CD4-positive, alpha-beta memory T cell (primary cell): ENCODE data around the gene MRPL38. TPM values are rescaled to one million over a fixed set of nuclear protein-coding genes. Genes with fewer than 3 reads are reported as not detected.
"Not testable (repeated sequence)": the region's sequence is repeated elsewhere in the genome, so short reads cannot be mapped to it uniquely, and the experiment has no call there.

Experiments
- CTCF ChIA-PET: fragments of 350-600 bp; sonication (Branson Sonifier 250); formaldehyde crosslinking; loops from one replicate; lab custom pipeline; 2021; ENCODE audit warnings: inconsistent platforms; ENCODE audit not compliant: partially characterized antibody; lab: Charles Lee
- POLR2A ChIA-PET: fragments of 350-600 bp; sonication (Branson Sonifier 250); formaldehyde crosslinking; loops from one replicate; lab custom pipeline; 2021; ENCODE audit not compliant: partially characterized antibody; lab: Charles Lee
- DNase-seq, 5 donors: peaks; one replicate each; pipeline versions ENCODE4 v3.0.0 to v3.0.0-alpha.2; 2020 to 2022; ENCODE audit warnings: mixed read lengths in 1 of 5
- H3K27ac ChIP-seq: one replicate; pipeline ENCODE4 v1.7.0; 2013; ENCODE audit warnings: low read depth, low read length
- H3K27me3 ChIP-seq: 2 replicates; pipeline ENCODE4 v1.7.0; 2013; ENCODE audit warnings: mild to moderate bottlenecking, low read length, moderate library complexity; ENCODE audit not compliant: insufficient read depth
- H3K36me3 ChIP-seq: 2 replicates; pipeline ENCODE4 v1.7.0; 2013; ENCODE audit warnings: mild to moderate bottlenecking, low read length, moderate library complexity; ENCODE audit not compliant: insufficient read depth
- H3K4me1 ChIP-seq: 2 replicates; pipeline ENCODE4 v1.7.0; 2013; ENCODE audit warnings: mild to moderate bottlenecking, low read length, moderate library complexity; ENCODE audit not compliant: insufficient read depth
- H3K4me3 ChIP-seq, 2 donors: one replicate each; pipeline ENCODE4 v1.7.0; 2013; ENCODE audit warnings: low read length in 2 of 2, mild to moderate bottlenecking in 1 of 2
- H3K9me3 ChIP-seq, 2 donors: one replicate each; pipeline ENCODE4 v1.7.0; 2013; ENCODE audit warnings: low read length in 2 of 2, control low read depth in 1 of 2; ENCODE audit not compliant: control insufficient read depth in 1 of 2
- H3K27ac Mint-ChIP-seq, 7 donors: one replicate each; pipeline ENCODE4 v1.8.0; 2020 to 2021; ENCODE audit warnings: mixed read lengths in 7 of 7, mild to moderate bottlenecking in 6 of 7, inconsistent platforms in 3 of 7, moderate library complexity in 3 of 7
- H3K27me3 Mint-ChIP-seq, 2 donors: one replicate each; pipeline ENCODE4 v1.8.0; 2020 to 2021; ENCODE audit warnings: mixed read lengths in 2 of 2
- H3K36me3 Mint-ChIP-seq, 2 donors: one replicate each; pipeline ENCODE4 v1.8.0; 2020 to 2021; ENCODE audit warnings: mixed read lengths in 2 of 2, inconsistent platforms in 1 of 2, mild to moderate bottlenecking in 1 of 2
- H3K4me1 Mint-ChIP-seq, 4 donors: one replicate each; pipeline ENCODE4 v1.8.0; 2020 to 2021; ENCODE audit warnings: mixed read lengths in 4 of 4, mild to moderate bottlenecking in 1 of 4
- H3K4me3 Mint-ChIP-seq, 8 donors: one replicate each; pipeline ENCODE4 v1.8.0; 2020 to 2021; ENCODE audit warnings: mixed read lengths in 8 of 8, mild to moderate bottlenecking in 7 of 8, moderate library complexity in 6 of 8, inconsistent platforms in 3 of 8
- H3K9me3 Mint-ChIP-seq, 8 donors: one replicate each; pipeline ENCODE4 v1.8.0; 2020 to 2021; ENCODE audit warnings: mixed read lengths in 8 of 8, mild to moderate bottlenecking in 5 of 8, inconsistent platforms in 3 of 8, moderate library complexity in 1 of 8
- intact Hi-C: fragments of 100-400 bp; cut with micrococcal nuclease; formaldehyde crosslinking; loops from one replicate; pipeline ENCODE4 v1.15.1; 2023
- polyA plus RNA-seq, 2 donors: library from polyadenylated mRNA; unstranded; fragments of 300-500 nt; fragmentation: Illumina TruSeq; gene quantifications; one replicate each; pipeline ENCODE4 v1.2.3, GENCODE V29; 2021
- total RNA-seq, 2 experiments: library from RNA; stranded (reverse); gene quantifications; one replicate each; pipeline ENCODE4 v1.2.3, GENCODE V29; 2021

MRPL38 gene
- total and polyA plus RNA-seq, 4 experiments from 2014 or later: 59.1 to 142 (median 108) TPM

DNA sequence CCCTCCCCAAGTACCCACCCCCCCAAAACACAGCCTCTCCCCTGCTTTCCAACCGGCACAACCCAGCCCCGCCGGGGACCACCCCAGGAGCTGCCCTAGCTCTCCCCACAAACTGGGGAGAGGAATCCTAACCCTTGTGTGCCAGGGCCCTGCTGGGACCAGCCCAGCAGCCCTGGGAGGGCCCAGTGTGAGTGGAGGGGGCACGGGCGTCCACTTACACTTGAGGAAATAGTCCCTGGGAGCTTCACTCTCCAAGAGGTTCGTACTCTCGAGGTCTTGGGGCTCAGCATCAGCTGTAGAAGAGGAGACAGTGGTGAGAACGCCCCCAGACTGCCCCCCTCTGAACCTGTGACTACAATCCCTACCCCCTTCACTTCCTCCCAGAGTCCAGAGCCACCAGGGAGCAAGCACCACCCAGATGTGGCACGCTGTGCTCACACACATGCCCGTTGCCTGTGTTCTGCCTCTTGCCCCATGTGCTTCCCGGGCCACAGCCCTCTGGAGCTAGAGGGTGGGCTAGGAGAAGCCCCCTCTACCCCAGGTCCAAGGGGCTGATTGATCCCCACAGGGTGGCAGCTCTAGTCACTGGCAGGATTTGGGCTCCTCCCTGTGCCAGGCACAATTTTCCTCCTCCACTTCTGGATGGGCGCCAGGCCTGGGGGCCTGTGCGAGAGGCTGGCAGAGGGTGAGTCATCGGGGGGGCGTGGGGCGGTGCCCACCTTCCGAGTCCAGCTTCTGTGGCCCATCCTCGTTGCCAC is 29.3 kb downstream of the MRPL38 start:
- H3K9me3 Mint-ChIP-seq: no peaks in the 10 kb centered on the region
- no peak for DNase-seq
- H3K27me3 ChIP-seq: no peaks in the 10 kb centered on the region
- H3K36me3 ChIP-seq: no peaks in the 10 kb centered on the region
- no peaks in the 10 kb centered on the region for H3K27me3 Mint-ChIP-seq
- peaks cover 30 to 59% (median 44%) of the 10 kb centered on the region in 4 donors for H3K4me1 Mint-ChIP-seq
- intact Hi-C loops: no loop called here
- peak overlapping the region in 1 of 2 donors; percentile 61 for H3K4me3 ChIP-seq
- peaks cover 0 to 8% of the 10 kb centered on the region in 2 donors for H3K36me3 Mint-ChIP-seq
- H3K27ac Mint-ChIP-seq: peak overlapping the region; percentile 87 to 97 (median 93)
- H3K27ac ChIP-seq: peak overlapping the region; percentile 56
- peak overlapping the region; percentile 89 to 95 (median 91) for H3K4me3 Mint-ChIP-seq
- H3K9me3 ChIP-seq: no peaks in the 10 kb centered on the region
- peaks cover 57% of the 10 kb centered on the region for H3K4me1 ChIP-seq
- ChIA-PET POLR2A (interaction anchor here (0.5 to 16.3 kb wide), 19 partner anchors 8 to 860 kb away, joined by 3 to 563 read pairs (median 4); partner anchors contain the start of genes ACOX1, MRPL38, TEN1 and TRIM65), CTCF (interaction anchor here (0.6 to 14.1 kb wide), 12 partner anchors 8 to 552 kb away, joined by 3 to 266 read pairs (median 5); partner anchors contain the start of genes TRIM65, UNC13D, UNK and WBP2)

DNA sequence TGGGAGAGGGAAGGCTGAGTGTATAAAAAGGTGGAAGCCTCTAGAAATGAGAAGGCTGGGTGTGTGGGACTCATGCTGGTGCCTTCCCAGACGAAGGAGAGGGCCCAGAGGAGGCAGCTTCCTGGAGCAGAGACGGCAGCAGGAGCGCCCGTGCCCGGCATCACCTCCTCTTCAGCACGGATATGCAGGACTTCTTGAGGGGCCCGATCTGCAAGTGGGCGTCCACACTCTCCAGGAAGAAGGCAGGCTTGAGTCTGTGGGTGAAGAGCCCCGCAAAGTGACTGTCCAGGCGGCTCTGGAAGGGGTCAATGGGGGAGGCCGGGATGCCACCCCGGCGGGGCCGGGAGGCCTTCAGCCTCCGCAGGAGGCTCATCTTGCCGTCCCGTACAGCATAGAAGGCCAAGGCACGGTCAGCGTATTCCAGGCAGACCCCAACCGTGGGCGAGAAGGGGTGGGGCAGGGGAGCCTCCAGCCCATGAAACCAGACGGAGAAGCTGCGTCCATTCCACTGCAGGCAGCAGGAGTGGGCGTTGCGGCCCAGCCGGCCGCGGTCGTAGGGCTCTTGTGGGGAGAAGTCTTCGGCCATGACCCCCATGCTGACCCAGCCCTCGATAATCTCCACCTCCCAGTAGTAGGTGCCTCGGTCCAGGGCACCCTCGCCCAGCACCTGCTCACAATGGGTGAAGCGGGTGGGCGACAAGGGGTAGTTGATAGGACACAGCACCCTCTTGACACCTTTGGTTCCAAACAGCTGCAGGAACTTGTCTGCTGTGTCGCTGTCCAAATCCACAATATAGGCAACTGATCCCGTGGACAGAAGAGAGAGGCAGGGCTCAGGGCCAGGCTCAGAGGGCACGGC is 30.1 kb downstream of the MRPL38 start:
- H3K36me3 ChIP-seq: no peaks in the 10 kb centered on the region
- no peaks in the 10 kb centered on the region for H3K27me3 ChIP-seq
- Mint-ChIP-seq H3K27ac (peak overlapping the region; percentile 35 to 95 (median 75)), H3K4me1 (peaks cover 30 to 59% (median 44%) of the 10 kb centered on the region in 4 donors), H3K36me3 (peaks cover 0 to 8% of the 10 kb centered on the region in 2 donors), H3K4me3 (peak overlapping the region in 4 of 8 donors; percentile 29 to 61 (median 44)), H3K27me3 (no peaks in the 10 kb centered on the region), H3K9me3 (no peaks in the 10 kb centered on the region)
- H3K27ac ChIP-seq: no peak overlapping the region
- intact Hi-C loops: no loop called here
- no peak overlapping the region for H3K4me3 ChIP-seq
- peaks cover 57% of the 10 kb centered on the region for H3K4me1 ChIP-seq
- no peaks in the 10 kb centered on the region for H3K9me3 ChIP-seq
- DNase-seq: no peak
- CTCF ChIA-PET: interaction anchor here (0.6 to 14.1 kb wide), 6 partner anchors 16 to 551 kb away, joined by 3 to 266 read pairs (median 9); partner anchors contain the start of genes TRIM65, UNK and WBP2
- POLR2A ChIA-PET: interaction anchor here (1.0 to 16.3 kb wide), 9 partner anchors 7 to 98 kb away, joined by 4 to 563 read pairs (median 19); partner anchors contain the start of genes MRPL38, TRIM65, UNC13D and UNK

GRCh38 chr17:75873587-75874322 is 30.9 kb downstream of the MRPL38 start:
- Mint-ChIP-seq H3K27ac (peak overlapping the region; percentile 57 to 99 (median 95)), H3K4me3 (peak overlapping the region in 3 of 8 donors; percentile 46 to 65 (median 61)), H3K36me3 (peaks cover 0 to 8% of the 10 kb centered on the region in 2 donors), H3K27me3 (no peaks in the 10 kb centered on the region), H3K4me1 (peaks cover 28 to 56% (median 42%) of the 10 kb centered on the region in 4 donors), H3K9me3 (no peaks in the 10 kb centered on the region)
- Histone ChIP-seq H3K4me1 (peaks cover 53% of the 10 kb centered on the region), H3K4me3 (no peak overlapping the region), H3K36me3 (no peaks in the 10 kb centered on the region), H3K27ac (no peak overlapping the region), H3K27me3 (no peaks in the 10 kb centered on the region), H3K9me3 (no peaks in the 10 kb centered on the region)
- ChIA-PET CTCF (interaction anchor here (1.2 to 14.1 kb wide), 2 partner anchors 15 to 25 kb away, joined by 4 to 266 read pairs; partner anchors contain the start of gene WBP2), POLR2A (interaction anchor here (0.9 to 16.3 kb wide), 6 partner anchors 20 to 480 kb away, joined by 4 to 563 read pairs (median 17); partner anchors contain the start of genes MRPL38, PRPSAP1, TRIM65 and UNC13D)
- intact Hi-C loops: no loop called here
- no peak for DNase-seq

- Histone ChIP-seq H3K27ac (peak overlapping the region; percentile 60), H3K9me3 (no peaks in the 10 kb centered on the region), H3K4me3 (peak overlapping the region in 1 of 2 donors; percentile 16), H3K27me3 (no peaks in the 10 kb centered on the region), H3K4me1 (peaks cover 50% of the 10 kb centered on the region), H3K36me3 (no peaks in the 10 kb centered on the region)
- Mint-ChIP-seq H3K4me3 (peak overlapping the region in 7 of 8 donors; percentile 48 to 78 (median 73)), H3K9me3 (no peaks in the 10 kb centered on the region), H3K27ac (peak overlapping the region; percentile 90 to 99 (median 97)), H3K4me1 (peaks cover 27 to 54% (median 40%) of the 10 kb centered on the region in 4 donors), H3K36me3 (peaks cover 0 to 8% of the 10 kb centered on the region in 2 donors), H3K27me3 (no peaks in the 10 kb centered on the region)
- intact Hi-C loops: no loop called here
- POLR2A ChIA-PET: interaction anchor here (0.9 to 16.3 kb wide), 11 partner anchors 11 to 481 kb away, joined by 3 to 563 read pairs (median 6); partner anchors contain the start of genes MRPL38, PRPSAP1, TRIM65 and UNC13D
- peak; percentile 71 to 82 (median 79) for DNase-seq
- CTCF ChIA-PET: interaction anchor here (0.9 to 14.1 kb wide), 6 partner anchors 14 to 74 kb away, joined by 3 to 266 read pairs (median 3); partner anchors contain the start of genes TRIM65 and WBP2
Observed at GRCh38 chr17:75872434-75873351, 32.0 kb downstream of the MRPL38 start.

DNA sequence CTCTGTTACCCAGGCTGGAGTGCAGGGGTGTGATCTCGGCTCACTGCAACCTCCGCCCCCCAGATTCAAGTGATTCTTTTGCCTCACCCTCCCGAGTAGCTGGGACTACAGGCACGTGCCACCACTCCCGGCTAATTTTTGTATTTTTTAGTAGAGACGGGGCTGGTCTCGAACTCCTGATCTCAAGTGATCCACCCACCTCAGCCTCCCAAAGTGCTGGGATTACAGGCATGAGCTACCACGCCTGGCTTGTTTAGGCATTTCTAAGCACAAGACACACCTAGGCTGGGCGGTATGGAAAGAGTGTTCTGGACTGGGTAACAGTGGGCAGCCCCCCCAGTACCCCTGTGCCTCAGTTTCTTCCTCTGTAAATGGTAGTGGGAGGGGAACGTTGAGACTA is 34.5 kb downstream of the MRPL38 start:
- intact Hi-C loops, H3K27me3 ChIP-seq, H3K4me3 ChIP-seq, H3K27me3 Mint-ChIP-seq, H3K9me3 Mint-ChIP-seq, H3K36me3 Mint-ChIP-seq, H3K4me3 Mint-ChIP-seq, H3K36me3 ChIP-seq, DNase-seq, H3K9me3 ChIP-seq, H3K27ac ChIP-seq: not testable (repeated sequence)
- ChIA-PET CTCF (interaction anchor here (14.1 kb wide), 1 partner anchor 12 kb away, joined by 266 read pairs; the partner anchor contains the start of gene WBP2), POLR2A (interaction anchor here (1.1 to 16.3 kb wide), 3 partner anchors 16 to 96 kb away, joined by 3 to 563 read pairs (median 5); partner anchors contain the start of genes TRIM65, UNC13D and WBP2)
- H3K4me1 ChIP-seq: peaks cover 27% of the 10 kb centered on the region
- peak overlapping the region in 3 of 7 donors; percentile 6 to 53 (median 13) for H3K27ac Mint-ChIP-seq
- H3K4me1 Mint-ChIP-seq: peaks cover 12 to 38% (median 26%) of the 10 kb centered on the region in 4 donors
